ENCODE results near the gene MYBPHL. TPM values are rescaled to one million over a fixed set of nuclear protein-coding genes. Genes with fewer than 3 reads are reported as not detected.

The MYBPHL gene
- polyA plus RNA-seq, 5 donors: 0.14 to 0.39 (median 0.22) TPM; not detected in 1

- DNase-seq: no peak
Measured at GRCh38 chr1:109281680-109282496, 24.9 kb downstream of the MYBPHL start.

- no peak for DNase-seq
Measured at GRCh38 chr1:109280862-109281261, 25.9 kb downstream of the MYBPHL start.

GRCh38 chr1:109279615-109280278 is 27.1 kb downstream of the MYBPHL start:
- DNase-seq: no peak

GRCh38 chr1:109277434-109278204 is 29.2 kb downstream of the MYBPHL start:
- peak; percentile 59 to 60 for DNase-seq

GRCh38 chr1:109275706-109276345 is 31.0 kb downstream of the MYBPHL start:
- DNase-seq: no peak

- DNase-seq: peak in 1 of 2 donors; percentile 67
Measured at GRCh38 chr1:109274533-109275476, 32.0 kb downstream of the MYBPHL start.

GRCh38 chr1:109273570-109274288 is 33.1 kb downstream of the MYBPHL start:
- no peak for DNase-seq

GRCh38 chr1:109272831-109273547 is 33.8 kb downstream of the MYBPHL start:
- DNase-seq: no peak

- no peak for DNase-seq
Measured at GRCh38 chr1:109272021-109272799, 34.6 kb downstream of the MYBPHL start.

- DNase-seq: no peak
Measured at GRCh38 chr1:109271458-109271857, 35.4 kb downstream of the MYBPHL start.

- no peak for DNase-seq
Measured at GRCh38 chr1:109270623-109271317, 36.0 kb downstream of the MYBPHL start.

GRCh38 chr1:109269981-109270622 is 36.7 kb downstream of the MYBPHL start:
- DNase-seq: no peak

- no peak for DNase-seq
Measured at GRCh38 chr1:109269212-109269980, 37.4 kb downstream of the MYBPHL start.

- DNase-seq: no peak
Measured at GRCh38 chr1:109268431-109269211, 38.2 kb downstream of the MYBPHL start.

- DNase-seq: no peak
Measured at GRCh38 chr1:109267743-109268300, 39.0 kb downstream of the MYBPHL start.
